Myocyte (in vitro differentiated cells): ENCODE results near the gene SERPINA1. TPM values are rescaled to one million over a fixed set of nuclear protein-coding genes. Genes with fewer than 3 reads are reported as not detected.

Source experiments
- DNase-seq: peaks from one replicate; pipeline ENCODE4 v3.0.0-alpha.2; 2012; ENCODE audit warnings: low read depth
- total RNA-seq: library from RNA; depleted of rRNA; stranded (reverse); fragments of >200 nt; gene quantifications from 2 replicates; pipeline ENCODE4 v1.2.3, GENCODE V29; 2014

Gene SERPINA1
- total RNA-seq, 1 donor from 2014 or later: not detected

DNA sequence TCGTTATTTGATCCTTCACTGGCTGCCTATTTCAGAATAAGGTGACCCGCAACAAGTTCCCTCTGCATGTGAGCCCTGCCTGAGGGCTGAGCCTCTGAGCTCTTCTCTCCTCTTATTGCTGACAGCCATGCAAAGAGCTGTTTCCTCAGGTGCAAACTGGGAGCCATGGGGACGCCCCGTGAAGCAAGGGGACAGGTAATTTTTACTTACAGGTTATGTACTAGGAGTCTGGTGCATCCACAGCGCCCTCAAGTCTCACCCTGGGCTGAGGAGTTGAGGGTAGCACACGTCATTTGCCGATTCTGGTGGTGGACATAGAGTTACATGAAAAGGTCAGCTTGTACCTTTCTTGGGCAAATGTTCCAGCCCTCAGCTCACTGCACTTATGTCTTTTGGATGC lies 39.1 kb downstream of the SERPINA1 start:
- DNase-seq: no peak

DNA sequence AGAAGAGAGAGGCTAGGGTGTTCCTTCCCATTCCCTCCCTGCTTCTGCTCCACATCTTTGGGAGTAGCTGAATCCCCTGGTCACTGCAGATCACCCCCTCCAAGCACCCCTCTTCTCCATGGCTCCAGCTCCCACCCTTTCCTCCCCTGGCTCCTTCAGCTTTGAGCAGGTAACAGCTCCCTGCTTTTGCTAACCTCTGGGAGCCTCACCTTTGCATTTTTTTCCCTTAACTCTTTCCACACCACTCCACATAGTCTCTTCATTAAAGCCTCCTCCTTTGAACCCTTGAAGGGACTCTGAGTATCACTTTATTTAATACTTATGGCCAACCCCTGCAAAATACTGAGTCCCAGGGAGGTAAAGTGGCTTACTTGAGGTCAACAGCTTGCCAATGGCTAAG lies 39.6 kb downstream of the SERPINA1 start:
- no peak for DNase-seq

DNA sequence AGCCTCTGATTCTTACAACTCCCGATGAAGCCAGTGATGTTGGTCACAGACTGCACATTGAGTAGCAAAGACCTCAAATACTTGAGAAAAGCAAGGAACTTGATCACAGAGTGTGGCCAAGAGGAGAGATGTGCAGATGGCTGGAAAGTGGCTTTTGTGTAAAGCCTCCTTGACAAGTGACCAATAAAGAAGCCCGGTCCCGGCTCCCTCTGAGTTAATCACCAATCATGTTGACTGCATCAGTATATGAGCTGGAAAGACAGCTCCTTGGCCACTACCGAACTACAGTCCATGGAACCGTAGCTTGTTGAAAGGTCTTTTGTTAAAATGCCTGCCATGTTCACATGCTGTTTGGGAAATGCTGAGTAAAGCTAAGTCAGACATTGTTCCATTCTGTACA lies 41.6 kb downstream of the SERPINA1 start:
- DNase-seq: no peak

DNA sequence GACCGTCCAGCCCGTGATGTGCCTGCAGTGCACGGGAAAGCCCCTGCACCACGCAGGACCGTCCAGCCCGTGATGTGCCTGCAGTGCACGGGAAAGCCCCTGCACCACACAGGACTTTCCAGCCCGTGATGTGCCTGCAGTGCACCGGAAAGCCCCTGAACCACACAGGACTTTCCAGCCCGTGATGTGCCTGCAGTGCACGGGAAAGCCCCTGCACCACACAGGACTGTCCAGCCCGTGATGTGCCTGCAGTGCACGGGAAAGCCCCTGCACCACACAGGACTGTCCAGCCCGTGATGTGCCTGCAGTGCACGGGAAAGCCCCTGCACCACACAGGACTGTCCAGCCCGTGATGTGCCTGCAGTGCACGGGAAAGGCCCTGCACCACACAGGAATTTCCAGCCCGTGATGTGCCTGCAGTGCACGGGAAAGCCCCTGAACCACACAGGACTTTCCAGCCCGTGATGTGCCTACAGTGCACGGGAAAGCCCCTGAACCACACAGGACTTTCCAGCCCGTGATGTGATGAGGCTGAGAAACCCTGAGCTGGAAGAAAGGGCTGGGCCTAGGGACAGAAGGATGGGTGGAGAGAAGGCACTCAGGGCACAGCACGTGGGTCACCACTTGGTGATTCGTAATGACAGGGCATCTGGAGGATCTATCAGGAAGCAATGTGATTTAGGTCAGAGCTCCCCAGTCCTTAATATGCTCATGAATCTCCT lies 42.2 kb downstream of the SERPINA1 start:
- peak; percentile 9 for DNase-seq

DNA sequence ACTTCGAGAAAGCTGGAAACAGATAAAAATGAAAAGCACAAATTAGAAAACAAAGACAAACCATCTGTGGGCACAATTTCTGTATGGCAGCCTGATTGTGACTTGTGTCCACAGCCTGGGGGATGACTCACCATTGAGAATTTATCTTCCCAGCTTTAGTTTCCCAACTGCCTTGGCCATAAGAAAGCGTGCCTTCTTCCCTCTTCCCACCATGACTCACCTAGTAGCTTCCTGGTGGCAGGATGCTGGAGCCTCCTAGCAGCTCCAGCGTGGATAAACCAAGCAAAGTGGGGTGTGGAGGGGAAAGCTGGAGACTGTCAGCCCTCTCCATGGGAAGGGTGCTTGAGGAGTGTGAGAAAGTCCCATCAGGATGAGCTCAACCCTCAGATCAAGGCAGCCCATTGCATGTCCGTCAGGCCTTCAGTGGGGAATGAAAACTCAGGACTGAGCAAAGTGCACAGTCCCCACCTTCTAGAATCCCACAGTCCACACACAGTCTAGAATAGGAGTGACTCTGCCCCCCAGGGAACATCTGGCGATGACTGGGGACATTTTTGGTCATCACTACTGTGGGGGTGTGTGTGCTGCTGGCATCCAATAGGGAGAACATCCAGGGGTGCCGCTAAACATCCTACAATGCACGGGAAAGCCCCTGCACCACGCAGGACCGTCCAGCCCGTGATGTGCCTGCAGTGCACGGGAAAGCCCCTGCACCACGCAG lies 42.9 kb downstream of the SERPINA1 start:
- DNase-seq: peak; percentile 78

DNA sequence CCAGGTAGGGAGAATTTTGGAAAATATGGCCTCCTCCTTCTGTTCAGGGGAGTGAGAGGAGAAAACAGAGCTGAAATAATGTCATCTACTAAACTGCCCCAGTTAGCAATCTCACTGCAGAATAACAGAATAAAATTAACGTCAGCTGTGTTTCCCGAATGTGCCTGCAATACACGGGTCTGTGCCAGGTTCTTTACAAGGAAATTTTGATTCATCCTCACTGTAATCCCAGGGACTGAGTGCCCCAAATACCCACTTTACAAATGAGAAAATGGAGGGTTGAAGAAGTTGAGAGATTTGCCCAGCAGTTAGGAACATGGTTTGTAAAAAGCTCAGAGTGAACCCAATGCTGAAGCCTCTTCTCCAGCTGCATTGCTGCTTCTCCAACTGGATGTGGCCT lies 44.0 kb downstream of the SERPINA1 start:
- no peak for DNase-seq

DNA sequence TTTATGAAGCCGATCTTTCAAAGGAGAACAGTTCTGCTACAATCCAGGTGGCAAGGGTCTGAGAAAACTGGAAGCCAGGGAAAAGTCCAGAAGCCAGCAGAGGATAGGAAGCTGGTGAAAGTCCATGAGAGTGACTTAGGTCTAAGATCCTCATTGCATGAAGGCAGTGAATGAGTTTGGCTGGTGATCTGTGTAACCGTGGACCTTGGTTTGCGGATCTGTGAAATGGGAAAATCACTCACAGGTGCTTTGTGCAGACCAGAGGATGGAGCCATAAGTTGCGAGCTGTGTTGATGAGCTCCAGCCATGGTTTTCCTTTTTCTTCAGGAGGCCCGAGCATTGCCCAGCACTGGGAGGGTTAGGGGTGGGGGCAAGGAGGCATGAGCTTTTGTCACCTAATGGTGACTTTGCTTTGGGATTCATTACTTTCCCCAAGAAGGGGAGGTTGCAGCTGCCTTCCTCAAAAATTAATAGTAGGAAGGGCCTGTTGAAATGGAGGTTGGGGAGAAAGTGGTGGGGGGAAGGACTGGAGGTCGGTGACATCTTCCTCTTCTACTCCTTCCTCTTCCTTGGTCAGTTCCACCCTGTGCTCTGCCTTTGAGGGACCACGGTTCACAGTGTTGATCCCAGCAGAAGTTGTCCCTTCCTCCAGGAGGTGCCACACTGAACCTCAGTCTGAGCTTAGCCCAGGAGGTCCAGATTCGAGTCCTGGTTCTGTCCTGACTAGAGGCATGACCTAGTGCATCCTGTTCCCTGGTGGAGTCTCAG lies 45.0 kb downstream of the SERPINA1 start:
- DNase-seq: no peak

DNA sequence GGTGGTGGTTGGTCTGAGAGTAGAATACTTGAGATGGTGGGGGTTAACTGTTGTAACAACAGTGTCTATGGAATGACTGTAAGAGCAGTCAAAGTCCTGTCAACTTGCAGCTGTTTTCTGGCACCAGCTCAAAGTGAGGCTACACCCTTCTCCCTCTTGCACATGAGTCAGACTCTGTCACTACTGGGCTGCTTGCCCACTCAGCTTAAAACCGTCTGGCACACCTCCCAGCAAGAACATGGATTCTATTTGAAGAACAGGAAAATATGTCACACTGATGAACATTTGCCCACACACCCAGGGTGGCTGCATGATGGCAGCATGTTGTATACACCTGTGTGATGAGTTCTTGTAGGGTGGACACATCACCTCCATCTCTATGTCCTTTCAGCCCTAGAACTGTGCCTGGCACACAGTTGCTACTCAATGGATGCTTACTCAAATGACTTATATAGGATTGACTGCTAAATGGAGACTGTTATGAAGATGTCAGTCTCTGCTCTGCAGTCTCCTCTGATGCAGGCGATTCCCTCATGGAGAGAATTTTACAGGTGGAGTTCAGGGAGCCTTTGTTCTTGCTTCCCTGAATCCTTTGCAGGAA lies 46.0 kb downstream of the SERPINA1 start:
- peak; percentile 97 for DNase-seq

DNA sequence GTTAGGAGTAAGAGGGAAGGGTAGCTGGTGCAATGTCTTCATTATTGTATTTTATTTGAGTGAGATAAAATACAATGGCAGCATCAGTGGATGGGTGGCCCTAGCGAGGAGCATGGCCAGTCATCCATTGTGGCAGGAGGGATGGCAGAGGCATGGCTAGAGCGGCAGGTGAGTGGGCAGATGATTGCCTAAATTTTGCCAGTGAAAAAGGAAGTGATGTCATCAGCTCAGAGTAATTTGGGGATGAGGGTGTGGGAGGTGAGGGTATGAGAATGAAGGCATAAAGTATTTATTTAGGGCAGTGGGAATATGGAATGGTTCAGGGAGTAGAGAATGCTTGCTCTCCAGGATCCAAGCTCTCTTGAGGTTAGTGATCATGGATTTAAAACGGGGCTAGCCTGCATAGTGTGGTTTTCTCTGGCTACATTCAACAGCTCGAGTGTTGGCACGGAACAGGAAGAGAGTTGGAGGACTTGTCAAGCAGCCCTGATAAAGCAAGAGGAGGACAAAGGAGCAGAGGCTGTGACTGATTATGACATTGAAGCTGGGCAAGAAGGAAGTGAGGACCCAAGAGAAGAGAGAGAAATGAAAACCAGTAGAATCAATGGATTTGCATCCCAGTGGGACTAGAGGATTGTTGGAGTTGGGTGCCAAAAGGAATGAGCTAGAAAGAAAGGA lies 46.6 kb downstream of the SERPINA1 start:
- peak; percentile 68 for DNase-seq

DNA sequence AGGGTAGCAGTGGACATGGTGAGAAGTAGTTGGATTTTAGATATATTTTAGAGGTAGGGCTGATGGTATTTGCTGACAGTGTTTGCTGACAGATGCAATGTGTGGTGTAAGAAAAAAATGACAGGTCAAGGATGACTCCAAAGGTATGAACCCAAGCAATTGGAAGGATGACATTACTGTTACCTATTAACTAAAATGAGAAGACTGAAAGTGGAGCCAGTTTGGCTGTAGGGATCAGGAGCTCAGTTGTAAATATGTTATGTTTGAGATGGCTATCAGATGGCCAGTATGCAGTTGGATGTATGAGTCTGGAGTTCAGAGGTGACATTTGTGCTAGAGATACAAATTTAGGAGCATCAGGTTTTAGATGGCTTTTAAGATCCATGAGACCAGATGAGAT lies 47.9 kb downstream of the SERPINA1 start:
- no peak for DNase-seq

DNA sequence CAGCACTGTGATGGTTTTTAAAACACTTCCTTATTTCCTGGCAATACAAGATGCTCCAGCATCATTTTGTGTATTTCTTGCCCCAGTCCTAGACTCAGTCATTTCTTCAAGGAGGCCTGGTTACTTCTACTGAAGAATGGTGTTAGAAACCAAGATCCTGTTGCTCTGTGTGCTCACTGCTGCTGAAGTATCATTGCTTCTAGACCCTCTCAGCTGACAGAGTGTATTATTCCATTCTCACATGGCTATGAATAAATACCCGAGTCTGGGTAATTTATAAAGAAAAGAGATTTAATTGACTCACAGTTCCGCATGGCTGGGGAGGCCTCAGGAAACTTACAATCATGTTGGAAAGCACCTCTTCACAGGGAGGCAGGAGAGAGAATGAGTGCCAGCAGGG lies 50.4 kb downstream of the SERPINA1 start:
- DNase-seq: no peak

DNA sequence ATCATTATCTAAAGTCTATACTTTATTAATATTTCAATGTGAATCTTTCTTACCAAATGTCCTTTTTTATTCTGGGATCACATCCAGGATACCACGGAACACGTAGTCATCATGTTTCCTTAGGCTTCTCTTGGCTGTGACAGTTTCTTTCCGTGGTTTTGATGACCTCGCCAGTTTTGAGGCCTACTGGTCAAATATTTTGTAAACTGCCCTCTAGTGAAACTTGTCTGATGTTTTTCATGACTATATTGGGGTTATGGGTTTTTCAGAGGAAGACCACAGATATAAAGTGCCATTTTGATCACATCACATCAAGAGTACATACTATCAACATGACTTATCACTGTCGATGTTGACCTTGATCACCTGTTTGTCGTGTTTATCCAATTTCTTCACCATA lies 51.1 kb downstream of the SERPINA1 start:
- DNase-seq: peak; percentile 40

DNA sequence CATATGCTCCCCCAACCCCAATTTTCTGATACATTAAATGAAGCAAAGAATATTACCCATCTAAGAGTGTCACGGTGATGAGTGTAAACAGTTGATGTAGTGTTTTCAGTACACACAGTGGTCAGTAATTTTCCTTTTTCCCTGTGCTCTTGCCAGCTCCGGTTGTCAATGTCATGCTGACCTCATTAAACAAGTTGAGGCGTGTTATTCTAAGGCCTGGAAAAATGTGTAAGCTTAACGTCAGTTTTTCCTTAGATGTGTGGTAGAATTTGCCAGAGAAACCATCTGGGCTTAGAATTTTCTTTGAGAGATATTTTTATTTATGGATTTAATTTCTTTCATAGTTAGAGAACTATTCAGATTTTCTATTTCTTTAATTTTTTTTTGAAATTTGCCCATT lies 53.5 kb downstream of the SERPINA1 start:
- no peak for DNase-seq

DNA sequence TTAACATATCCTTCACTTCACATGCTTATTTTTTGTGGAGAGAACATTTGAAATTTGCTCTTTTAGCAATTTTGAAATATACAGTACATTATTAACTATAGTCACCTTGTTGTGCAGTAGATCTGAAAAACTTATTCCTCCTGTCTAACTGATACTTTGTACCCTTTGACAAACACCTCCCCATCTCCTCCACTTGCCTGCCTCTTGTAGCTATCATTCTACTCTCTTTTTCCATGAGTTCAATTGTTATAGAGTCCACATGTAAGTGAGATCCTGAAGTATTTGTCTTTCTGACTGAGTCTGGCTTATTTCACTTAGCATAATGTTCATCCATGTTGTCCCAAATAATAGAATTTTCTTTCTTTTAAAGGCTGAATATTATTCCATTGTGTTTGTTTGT lies 55.8 kb downstream of the SERPINA1 start:
- DNase-seq: no peak

DNA sequence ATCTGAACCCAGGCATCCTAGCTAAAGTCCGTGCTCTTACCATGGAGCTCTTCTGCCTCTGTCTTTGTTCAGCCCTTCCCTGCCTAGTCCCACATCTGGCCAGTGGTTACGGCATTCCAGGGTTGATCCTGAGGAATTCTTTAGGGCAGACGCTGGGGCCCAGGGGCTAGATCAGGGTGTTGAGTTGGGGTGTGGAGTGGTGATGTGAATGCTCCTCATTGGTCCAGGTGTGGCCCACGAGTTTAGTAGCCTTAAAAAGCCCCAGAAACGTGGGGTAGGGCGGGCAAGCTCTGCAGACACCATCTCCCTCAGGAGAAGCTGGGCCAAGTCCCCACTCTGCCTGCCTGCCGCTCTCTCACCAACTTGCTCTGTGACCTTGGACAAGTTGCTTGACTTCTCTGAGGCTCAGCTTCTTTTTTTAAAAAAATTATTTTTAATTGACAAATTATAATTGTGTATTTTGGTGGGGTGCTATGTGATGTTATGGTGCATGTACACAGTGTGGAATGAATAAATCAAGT lies 56.3 kb downstream of the SERPINA1 start:
- DNase-seq: no peak

DNA sequence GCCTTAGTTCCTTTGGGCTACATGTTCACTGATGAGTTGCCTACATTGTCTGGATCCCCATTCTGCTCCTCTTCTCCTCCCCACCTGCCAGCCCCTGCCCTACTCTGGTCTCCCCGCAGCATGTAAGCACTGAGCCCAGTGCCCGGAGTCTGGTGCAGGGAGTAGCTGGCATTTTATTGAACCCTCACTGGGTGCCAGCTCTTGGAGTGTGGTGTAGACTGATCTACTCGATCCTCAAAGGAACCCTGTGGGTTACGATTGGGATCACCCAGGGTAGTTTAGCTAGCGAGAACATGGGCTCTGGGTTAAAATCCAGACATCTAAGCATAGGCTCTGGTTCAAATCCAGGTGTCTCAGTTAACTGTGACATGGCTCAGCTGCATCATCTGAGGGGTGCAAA lies 56.9 kb downstream of the SERPINA1 start:
- no peak for DNase-seq

DNA sequence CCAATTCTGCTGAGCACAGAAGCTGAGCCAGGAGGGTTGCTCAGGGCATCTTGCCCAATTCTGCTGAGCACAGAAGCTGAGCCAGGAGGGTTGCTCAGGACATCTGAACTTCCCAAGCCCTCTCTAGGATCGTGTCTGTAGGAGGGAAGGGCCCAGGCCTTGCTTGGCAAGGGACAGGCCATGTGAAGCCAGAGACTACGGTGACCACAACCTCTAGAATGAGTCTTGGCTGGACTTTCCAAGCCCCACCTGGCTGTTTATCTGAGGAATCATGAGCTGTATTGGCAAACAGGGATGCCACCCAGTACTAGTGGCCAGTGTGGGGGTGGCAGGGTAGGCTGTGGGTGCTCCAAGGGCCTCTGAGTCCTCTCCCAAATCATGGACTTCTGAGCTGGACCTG lies 57.5 kb downstream of the SERPINA1 start:
- no peak for DNase-seq

DNA sequence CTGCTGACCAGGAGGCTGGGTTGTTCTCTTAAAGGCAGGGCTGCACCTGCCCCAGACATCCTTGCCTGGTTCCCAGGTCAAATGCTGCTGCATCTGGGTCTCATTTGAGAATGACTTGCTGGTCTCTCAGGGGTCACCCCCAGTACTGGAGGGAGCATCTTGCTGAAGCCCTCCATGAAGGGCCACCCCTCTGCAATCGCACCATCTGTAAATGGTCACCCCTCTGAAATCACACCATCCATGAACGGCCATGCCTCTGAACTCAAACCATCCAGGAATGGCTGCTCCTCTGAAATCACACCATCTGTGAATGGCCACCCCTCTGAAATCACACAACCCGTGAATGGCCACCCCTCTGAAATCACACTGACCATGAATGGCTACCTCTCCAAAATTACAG lies 58.0 kb downstream of the SERPINA1 start:
- DNase-seq: no peak

DNA sequence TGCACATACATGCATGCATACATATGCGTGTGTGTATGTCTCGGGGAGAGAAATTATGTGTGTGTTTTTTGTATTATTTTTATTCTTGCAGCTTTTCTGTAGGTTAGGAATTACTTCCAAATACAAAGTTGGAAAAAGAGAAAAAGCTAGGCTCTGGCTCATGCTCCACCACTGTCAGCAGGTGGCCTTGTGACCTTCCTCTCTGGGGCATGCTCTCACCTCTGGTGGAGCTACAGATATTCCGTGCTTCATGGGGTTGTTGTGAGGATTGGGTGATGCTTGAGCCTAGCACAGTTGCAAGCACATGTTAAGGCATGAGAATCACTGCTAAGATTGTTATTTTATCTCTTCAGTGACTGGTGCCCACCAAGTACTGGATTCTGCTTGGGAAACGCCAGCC lies 58.5 kb downstream of the SERPINA1 start:
- DNase-seq: no peak

DNA sequence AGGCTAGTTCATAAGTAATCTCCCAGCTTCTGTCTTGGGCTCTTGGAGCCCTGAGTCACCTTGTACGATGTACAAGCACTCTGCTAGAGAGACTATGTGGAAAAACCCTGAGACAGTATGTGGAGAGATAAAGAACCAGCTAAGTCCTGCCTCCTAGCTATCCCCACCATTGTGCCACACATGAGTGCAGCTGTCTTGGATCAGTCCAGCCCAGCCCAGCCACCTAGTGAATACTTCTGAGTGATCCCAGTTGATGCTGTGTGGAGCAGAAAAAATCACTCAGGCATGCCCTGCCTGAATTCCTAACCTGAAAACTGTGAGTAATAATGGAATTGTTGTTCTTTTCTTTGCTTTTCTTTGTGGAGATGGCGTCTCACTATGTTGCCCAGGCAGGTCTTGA lies 60.2 kb downstream of the SERPINA1 start:
- DNase-seq: no peak
